Embryonic facial prominence (tissue), 1 donor: ENCODE results near the gene BTK.
"Not testable (repeated sequence)": the region's sequence is repeated elsewhere in the genome, so short reads cannot be mapped to it uniquely, and the experiment has no call there.

Experiments
- DNase-seq: peaks from one replicate; pipeline ENCODE4 v3.0.0-alpha.2; 2016; ENCODE audit errors: extremely low spot score

The BTK gene

DNA sequence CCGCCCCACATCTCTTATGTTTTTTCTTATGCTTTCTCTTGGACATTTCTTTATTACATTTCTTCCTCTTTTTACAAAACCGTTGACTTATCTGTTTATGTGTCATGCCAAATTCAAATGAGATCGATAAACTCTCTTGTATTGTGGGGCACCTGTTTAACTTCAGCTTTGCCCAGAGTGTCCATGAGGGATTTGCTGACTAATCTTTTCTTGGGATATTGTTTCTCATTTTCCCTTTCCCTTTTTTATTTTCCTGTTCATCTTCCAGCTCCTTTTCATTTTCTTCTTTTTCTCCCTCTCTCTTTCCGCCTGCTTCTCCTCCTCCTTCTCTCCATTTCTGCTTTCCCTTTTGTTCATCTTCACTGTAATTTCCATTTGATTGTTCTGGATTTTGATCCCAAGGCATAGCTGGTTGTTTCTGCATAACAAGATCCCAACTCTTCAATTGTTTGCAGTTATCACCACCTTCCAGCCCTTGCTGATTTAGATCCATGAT lies 48.2 kb downstream of the BTK start:
- DNase-seq: no peak

DNA sequence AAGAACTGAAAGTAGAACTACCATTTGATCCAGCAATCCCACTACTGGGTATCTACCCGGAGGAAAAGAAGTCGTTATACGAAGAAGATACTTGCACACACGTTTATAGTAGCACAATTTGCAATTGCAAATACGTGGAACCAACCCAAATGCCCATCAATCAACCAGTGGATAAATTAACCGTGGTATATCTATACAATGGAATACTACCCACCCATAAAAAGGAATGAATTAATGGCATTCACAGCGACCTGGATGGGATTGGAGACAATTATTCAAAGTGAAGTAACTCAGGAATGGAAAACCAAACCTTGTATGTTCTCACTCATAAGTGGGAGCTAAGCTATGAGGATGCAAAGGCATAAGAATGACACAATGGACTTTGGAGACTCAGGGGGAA lies 51.7 kb downstream of the BTK start:
- DNase-seq: not testable (repeated sequence)

DNA sequence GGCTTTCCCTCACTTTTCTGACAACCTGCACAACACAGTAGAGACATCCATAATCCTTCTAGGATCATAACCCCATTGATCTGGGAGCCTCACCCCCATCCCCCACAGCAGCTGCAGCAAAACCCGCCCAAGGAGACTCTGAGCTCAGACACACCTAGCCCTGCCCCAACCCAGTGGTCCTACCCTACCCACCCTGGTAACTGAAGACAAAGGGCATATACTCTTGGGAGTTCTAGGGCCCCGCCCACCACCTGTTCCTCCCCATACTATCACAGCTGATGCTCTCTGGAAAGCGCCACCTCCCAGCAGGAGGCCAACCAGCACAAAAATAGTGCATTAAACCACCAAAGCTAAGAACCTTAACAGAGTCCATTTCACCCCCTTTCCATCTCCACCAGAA lies 59.4 kb downstream of the BTK start:
- not testable (repeated sequence) for DNase-seq

DNA sequence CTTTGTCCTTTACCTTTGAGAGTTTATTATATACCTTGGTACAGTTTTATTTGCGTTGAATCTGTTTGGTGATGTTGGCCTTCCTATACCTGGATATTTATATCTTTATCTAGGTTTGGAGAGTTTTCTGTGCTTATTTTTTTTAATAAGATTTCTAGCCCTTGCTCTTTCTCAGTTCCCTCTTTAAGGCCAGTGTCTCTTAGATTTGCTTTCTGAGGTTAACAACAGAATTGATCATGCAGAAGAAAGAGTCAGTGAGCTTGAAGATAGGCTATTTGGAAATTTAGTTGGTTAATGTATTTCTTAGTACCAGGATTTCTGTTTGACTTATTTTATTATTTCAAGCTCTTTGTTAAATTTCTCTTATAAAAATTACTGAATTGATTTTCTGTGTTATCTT lies 82.2 kb downstream of the BTK start:
- DNase-seq: no peak
